Tongue (tissue), 2 donors: ENCODE measurements around the gene TMOD4. TPM values are rescaled to one million over a fixed set of nuclear protein-coding genes. Genes with fewer than 3 reads are reported as not detected.

Source experiments
- DNase-seq: peaks from one replicate; pipeline ENCODE4 v3.0.0-alpha.2; 2015
- total RNA-seq: library from RNA; depleted of rRNA; stranded (reverse); fragments of >200 nt; gene quantifications from one replicate; pipeline ENCODE4 v1.2.3, GENCODE V29; 2014

Gene TMOD4
- total RNA-seq, 1 donor from 2014 or later, result 28.3 TPM

- DNase-seq, result peak; percentile 94
These were observed 33.2 kb downstream of the TMOD4 start for GRCh38 chr1:151142411-151143056.

- no peak for DNase-seq
These were observed 38.0 kb downstream of the TMOD4 start for GRCh38 chr1:151137789-151138188.

- no peak for DNase-seq
These were observed 40.1 kb downstream of the TMOD4 start for GRCh38 chr1:151135433-151136385.

- DNase-seq, result no peak
These were observed 40.8 kb downstream of the TMOD4 start for GRCh38 chr1:151134991-151135390.

- no peak for DNase-seq
These were observed 41.4 kb downstream of the TMOD4 start for GRCh38 chr1:151134396-151134795.

GRCh38 chr1:151133018-151133806, 42.6 kb downstream of the TMOD4 start:
- peak; percentile 62 for DNase-seq

GRCh38 chr1:151132335-151133017, 43.3 kb downstream of the TMOD4 start:
- no peak for DNase-seq

GRCh38 chr1:151131701-151132334, 44.0 kb downstream of the TMOD4 start:
- no peak for DNase-seq

GRCh38 chr1:151130987-151131586, 44.7 kb downstream of the TMOD4 start:
- peak; percentile 96 for DNase-seq

GRCh38 chr1:151128800-151129199, 47.0 kb downstream of the TMOD4 start:
- no peak for DNase-seq

- no peak for DNase-seq
These were observed 50.9 kb downstream of the TMOD4 start for GRCh38 chr1:151124763-151125403.

Other genes with a start within 250 kb of the TMOD4 start
- gene SETDB1, start 249.6 kb downstream of the TMOD4 start, total RNA-seq, result 31.0 TPM
- 37.2 TPM for gene CERS2, start 201.1 kb downstream of the TMOD4 start, total RNA-seq
- gene ANXA9, start 193.7 kb downstream of the TMOD4 start, total RNA-seq, result 1.6 TPM
- 15.4 TPM for gene MINDY1, start 169.1 kb downstream of the TMOD4 start, total RNA-seq
- gene PRUNE1, start 167.5 kb downstream of the TMOD4 start, total RNA-seq, result 26.4 TPM
- 43.3 TPM for gene BNIPL, start 139.4 kb downstream of the TMOD4 start, total RNA-seq
- 2.9 TPM for gene C1orf56, start 128.2 kb downstream of the TMOD4 start, total RNA-seq
- gene CDC42SE1, start 116.4 kb downstream of the TMOD4 start, total RNA-seq, result 39.4 TPM
- 1.6 TPM for gene MLLT11, start 115.6 kb downstream of the TMOD4 start, total RNA-seq
- gene GABPB2, start 105.2 kb downstream of the TMOD4 start, total RNA-seq, result 18.1 TPM
- gene SEMA6C, start 29.4 kb downstream of the TMOD4 start, total RNA-seq, result 83.6 TPM
- 2.7 TPM for gene TNFAIP8L2, start 19.3 kb downstream of the TMOD4 start, total RNA-seq
- 7.1 TPM for gene LYSMD1, start 10.1 kb downstream of the TMOD4 start, total RNA-seq
- gene SCNM1, start 9.8 kb downstream of the TMOD4 start, total RNA-seq, result 19.1 TPM
- 29.2 TPM for gene VPS72, start 14.2 kb upstream of the TMOD4 start, total RNA-seq
- gene PIP5K1A, start 22.6 kb upstream of the TMOD4 start, total RNA-seq, result 73.4 TPM
- 105 TPM for gene PSMD4, start 78.8 kb upstream of the TMOD4 start, total RNA-seq
- 13.2 TPM for gene ZNF687, start 106.3 kb upstream of the TMOD4 start, total RNA-seq
- gene PI4KB, start 151.4 kb upstream of the TMOD4 start, total RNA-seq, result 61.9 TPM
- 30.1 TPM for gene RFX5, start 171.3 kb upstream of the TMOD4 start, total RNA-seq
- 40.3 TPM for gene SELENBP1, start 196.7 kb upstream of the TMOD4 start, total RNA-seq
- 181 TPM for gene PSMB4, start 223.6 kb upstream of the TMOD4 start, total RNA-seq